ENCODE measurements around the gene SBK3.

The SBK3 gene

DNA sequence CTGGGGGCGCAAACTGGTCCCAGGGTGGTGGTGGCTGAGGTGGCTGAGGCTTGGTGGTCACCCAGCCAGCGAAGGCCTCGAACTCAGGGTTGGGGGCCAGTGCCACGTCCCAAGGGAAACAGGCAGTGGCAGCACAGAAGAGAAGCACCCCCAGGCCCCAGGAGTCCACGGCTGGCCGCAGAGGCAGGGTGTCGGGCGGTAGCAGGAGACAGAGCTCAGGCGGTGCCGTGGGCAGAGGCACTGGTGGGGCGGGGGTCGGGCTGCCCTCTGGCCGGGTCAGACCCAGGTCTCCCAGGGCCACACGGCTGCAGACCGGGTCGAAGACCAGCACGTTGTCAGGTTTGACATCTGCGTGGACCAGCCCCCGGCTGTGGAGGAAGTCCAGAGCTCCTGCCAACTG lies 4.3 kb downstream of the SBK3 start:
- no peak overlapping the region for H3K4me3 ChIP-seq (ENCODE audit: control insufficient read depth, low read depth, low read length)
- TF ChIP-seq, protein P1, sequence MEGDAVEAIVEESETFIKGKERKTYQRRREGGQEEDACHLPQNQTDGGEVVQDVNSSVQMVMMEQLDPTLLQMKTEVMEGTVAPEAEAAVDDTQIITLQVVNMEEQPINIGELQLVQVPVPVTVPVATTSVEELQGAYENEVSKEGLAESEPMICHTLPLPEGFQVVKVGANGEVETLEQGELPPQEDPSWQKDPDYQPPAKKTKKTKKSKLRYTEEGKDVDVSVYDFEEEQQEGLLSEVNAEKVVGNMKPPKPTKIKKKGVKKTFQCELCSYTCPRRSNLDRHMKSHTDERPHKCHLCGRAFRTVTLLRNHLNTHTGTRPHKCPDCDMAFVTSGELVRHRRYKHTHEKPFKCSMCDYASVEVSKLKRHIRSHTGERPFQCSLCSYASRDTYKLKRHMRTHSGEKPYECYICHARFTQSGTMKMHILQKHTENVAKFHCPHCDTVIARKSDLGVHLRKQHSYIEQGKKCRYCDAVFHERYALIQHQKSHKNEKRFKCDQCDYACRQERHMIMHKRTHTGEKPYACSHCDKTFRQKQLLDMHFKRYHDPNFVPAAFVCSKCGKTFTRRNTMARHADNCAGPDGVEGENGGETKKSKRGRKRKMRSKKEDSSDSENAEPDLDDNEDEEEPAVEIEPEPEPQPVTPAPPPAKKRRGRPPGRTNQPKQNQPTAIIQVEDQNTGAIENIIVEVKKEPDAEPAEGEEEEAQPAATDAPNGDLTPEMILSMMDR (conservative IDR thresholded peaks at IDR 0.05; ENCODE audit: control insufficient read depth, insufficient read depth, low read depth, low read length) = no peak
- no peak for DNase-seq (ENCODE audit: low read depth)

DNA sequence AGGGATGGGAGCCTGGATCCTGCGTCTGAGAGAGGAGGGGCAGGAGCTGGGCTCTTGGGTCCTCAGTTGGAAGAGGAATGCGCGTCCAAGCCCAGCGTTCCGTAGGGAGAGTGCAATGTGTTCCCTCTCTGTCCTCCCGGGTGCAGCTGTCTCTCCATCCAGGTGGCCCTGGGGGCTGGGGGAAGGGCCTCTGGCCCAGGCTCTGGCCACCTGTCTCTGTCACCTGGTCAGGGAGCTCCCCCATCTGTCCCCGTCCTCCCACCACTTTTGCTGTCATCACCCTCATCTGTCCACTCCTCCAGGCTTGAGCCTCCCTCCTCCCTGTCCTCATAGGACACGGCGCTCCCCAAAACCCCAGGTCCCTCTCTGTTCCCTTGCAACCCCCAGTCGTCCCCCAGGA lies 4.7 kb downstream of the SBK3 start:
- DNase-seq (ENCODE audit: low read depth) = no peak
- TF ChIP-seq, protein P1 (conservative IDR thresholded peaks at IDR 0.05; ENCODE audit: control insufficient read depth, insufficient read depth, low read depth, low read length) = no peak
- no peak overlapping the region for H3K4me3 ChIP-seq (ENCODE audit: control insufficient read depth, low read depth, low read length)

DNA sequence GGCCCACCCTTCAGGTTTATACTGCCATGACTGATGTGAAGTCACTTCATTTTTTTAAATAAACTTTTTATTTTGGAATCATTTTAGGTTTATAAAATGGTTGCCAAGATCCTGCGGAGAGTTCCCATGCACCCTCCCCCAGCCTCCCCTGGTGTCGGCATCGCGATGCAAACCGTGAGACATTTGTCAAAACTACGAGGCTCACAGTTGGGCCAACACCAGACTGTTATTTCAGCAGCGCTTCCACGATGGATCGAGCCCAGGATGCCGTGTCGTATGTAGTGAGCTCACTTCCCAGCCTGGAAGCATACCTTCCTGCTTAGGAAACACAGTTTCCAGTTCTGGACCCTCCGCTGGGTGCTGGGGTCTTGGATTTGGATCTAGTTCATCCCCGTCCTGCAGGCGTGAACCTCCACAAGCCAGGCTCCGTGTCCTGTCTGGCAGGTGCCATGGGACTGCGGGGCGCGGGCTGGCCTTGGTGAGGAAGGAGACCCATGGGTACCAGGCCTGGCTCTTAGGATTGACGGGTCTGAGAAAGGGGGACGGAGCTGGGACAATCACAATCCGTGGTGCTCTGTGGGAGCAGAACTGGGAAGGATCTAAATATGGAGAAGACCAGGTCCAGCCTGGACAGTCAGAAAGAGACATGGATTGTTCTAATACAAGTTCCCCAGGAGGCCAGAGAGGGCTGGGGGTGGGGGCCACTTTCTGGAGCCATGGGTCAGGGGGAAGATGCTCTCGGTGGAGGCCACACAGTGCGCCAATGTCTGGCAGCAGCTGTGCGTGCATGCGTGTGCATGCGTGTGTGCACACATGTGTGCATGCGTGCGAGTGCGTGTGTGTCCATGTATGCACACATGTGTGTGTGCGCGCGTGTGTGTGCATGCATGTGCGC lies 6.0 kb downstream of the SBK3 start:
- no peak for DNase-seq (ENCODE audit: low read depth)
- H3K4me3 ChIP-seq (ENCODE audit: control insufficient read depth, low read depth, low read length) = no peak overlapping the region
- TF ChIP-seq, protein P1 (conservative IDR thresholded peaks at IDR 0.05; ENCODE audit: control insufficient read depth, insufficient read depth, low read depth, low read length) = no peak

DNA sequence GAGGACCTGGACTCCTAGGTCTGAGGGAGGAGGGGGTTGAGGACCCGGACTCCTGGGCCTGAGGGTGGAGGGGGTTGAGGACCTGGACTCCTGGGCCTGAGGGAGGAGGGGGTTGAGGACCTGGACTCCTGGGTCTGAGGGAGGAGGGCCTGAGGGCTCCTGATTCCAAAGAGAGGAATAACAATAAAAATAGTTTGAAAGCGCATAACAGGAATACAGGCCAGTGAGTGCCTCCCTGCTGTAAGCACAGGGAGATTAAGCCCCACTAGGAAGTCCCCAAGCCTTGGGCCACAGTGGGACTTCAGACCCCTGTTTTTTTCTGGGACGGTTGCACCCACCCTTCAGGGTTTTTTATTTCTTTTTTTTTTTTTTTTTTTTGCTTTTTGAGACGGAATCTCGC lies 7.2 kb downstream of the SBK3 start:
- TF ChIP-seq, protein P1 (conservative IDR thresholded peaks at IDR 0.05; ENCODE audit: control insufficient read depth, insufficient read depth, low read depth, low read length) = no peak
- no peak overlapping the region for H3K4me3 ChIP-seq (ENCODE audit: control insufficient read depth, low read depth, low read length)
- no peak for DNase-seq (ENCODE audit: low read depth)

DNA sequence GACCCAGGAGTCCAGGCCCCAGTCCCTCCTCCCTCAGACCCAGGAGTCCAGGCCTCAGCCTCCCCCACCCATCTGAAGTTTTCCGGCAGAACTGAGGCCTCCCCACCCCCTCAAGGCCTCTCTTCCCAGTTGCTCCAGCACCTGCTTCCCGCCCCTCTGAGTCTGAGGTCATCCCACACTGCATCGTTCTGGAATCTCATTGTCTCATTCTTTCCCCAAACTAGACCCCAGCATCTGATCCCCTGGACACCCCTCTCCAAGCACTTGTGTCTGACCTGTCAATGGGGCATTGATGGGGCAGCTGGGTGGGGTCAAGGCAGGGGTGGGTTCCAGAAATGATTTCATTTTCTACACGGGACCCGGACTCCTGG lies 7.6 kb downstream of the SBK3 start:
- no peak overlapping the region for H3K4me3 ChIP-seq (ENCODE audit: control insufficient read depth, low read depth, low read length)
- DNase-seq (ENCODE audit: low read depth) = no peak
- TF ChIP-seq, protein P1 (conservative IDR thresholded peaks at IDR 0.05; ENCODE audit: control insufficient read depth, insufficient read depth, low read depth, low read length) = no peak

DNA sequence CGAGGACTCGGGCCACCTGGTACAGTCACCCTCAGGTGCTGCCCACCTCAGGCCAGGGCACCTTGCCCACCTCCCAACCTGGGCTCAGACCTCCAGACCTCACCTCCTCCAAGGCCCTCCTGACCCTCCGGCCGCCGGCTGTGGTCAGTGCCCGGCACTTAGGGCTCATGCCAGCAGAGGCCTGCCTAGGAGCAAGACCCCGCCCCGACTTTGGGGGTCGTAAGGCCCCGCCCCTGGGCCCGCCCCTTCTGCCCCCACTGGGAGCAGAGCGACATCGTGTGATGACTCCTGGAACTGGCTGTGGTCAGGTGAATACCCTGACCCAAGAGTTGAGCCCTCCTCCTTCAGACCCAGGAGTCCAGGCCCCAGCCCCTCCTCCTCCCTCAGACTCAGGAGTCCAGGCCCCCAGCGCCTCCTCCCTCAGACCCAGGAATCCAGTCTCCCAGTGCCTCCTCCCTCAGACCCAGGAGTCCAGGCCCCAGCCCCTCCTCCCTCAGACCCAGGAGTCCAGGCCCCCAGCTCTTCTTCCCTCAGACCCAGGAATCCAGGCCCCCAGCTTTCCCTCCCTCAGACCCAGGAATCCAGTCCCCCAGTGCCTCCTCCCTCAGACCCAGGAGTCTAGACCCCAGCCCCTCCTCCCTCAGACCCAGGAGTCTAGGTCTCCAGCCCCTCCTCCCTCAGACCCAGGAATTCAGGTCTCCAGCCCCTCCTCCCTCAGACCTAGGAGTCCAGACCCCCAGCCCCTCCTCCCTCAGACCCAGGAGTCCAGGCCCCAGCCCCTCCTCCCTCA lies 8.2 kb downstream of the SBK3 start, which contains the start of gene SBK2:
Gene SBK2 (minus strand): TSS at position 183 of the 790 bp plus-strand sequence. CDS start 839 bp downstream, outside the sequence.
- no peak within 1 kb of the TSS for H3K4me3 ChIP-seq (ENCODE audit: control insufficient read depth, low read depth, low read length)
- TF ChIP-seq, protein P1 (conservative IDR thresholded peaks at IDR 0.05; ENCODE audit: control insufficient read depth, insufficient read depth, low read depth, low read length) = no peak
- no peak for DNase-seq (ENCODE audit: low read depth)
